Measurements from ENCODE around the gene NDUFA6. TPM values are rescaled to one million over a fixed set of nuclear protein-coding genes. Genes with fewer than 3 reads are reported as not detected.
"Not testable (repeated sequence)": the region's sequence is repeated elsewhere in the genome, so short reads cannot be mapped to it uniquely, and the experiment has no call there.

The NDUFA6 gene
- total RNA-seq, 4 donors from 2014 or later: 40.2 to 62.1 (median 48.0) TPM

GRCh38 chr22:42134100-42135020 lies 43.8 kb upstream of the NDUFA6 start:
- peaks cover 8% of the 10 kb centered on the region for H3K36me3 ChIP-seq
- peaks cover 3% of the 10 kb centered on the region for H3K4me1 ChIP-seq
- 57% methylated on average over 22 of the region's 24 CpGs for WGBS
- peak in 1 of 2 donors; percentile 56 for DNase-seq (ENCODE audit: low spot score in 2 of 2)
- TF ChIP-seq POLR2A (IDR thresholded peaks at IDR 0.05) (no peak), POLR2AphosphoS5 (IDR thresholded peaks at IDR 0.05) (no peak), EP300 (IDR thresholded peaks at IDR 0.05) (no peak)
- TF ChIP-seq, protein P1, sequence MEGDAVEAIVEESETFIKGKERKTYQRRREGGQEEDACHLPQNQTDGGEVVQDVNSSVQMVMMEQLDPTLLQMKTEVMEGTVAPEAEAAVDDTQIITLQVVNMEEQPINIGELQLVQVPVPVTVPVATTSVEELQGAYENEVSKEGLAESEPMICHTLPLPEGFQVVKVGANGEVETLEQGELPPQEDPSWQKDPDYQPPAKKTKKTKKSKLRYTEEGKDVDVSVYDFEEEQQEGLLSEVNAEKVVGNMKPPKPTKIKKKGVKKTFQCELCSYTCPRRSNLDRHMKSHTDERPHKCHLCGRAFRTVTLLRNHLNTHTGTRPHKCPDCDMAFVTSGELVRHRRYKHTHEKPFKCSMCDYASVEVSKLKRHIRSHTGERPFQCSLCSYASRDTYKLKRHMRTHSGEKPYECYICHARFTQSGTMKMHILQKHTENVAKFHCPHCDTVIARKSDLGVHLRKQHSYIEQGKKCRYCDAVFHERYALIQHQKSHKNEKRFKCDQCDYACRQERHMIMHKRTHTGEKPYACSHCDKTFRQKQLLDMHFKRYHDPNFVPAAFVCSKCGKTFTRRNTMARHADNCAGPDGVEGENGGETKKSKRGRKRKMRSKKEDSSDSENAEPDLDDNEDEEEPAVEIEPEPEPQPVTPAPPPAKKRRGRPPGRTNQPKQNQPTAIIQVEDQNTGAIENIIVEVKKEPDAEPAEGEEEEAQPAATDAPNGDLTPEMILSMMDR (IDR thresholded peaks at IDR 0.05): no peak
- H3K27me3 ChIP-seq: no peaks in the 10 kb centered on the region
- H3K9me3 ChIP-seq: no peaks in the 10 kb centered on the region
- H3K27ac ChIP-seq: no peak overlapping the region
- peak overlapping the region; percentile 5 for H3K4me3 ChIP-seq

DNA sequence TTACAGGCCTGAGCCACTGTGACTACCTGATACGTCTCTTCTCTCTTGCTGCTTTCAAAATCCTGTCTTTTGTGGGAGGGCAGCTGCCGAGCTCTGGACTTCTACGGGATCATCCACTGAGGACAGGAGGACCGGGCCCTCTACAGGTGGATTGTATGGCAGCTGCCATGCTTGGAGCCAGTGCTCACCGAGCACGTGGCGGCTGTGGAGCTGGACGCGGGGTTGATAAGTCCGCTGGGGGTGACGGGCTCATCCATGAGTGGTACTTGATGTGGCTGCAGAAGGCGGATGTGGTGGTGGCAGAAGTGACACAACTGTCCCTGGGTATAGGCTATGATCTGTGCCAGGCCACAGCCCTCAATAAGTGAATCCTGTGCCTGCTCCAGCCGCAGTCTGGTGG lies 41.9 kb upstream of the NDUFA6 start:
- Histone ChIP-seq H3K9me3 (no peaks in the 10 kb centered on the region), H3K4me3 (no peak overlapping the region), H3K4me1 (peaks cover 6% of the 10 kb centered on the region), H3K27ac (no peak overlapping the region), H3K27me3 (no peaks in the 10 kb centered on the region), H3K36me3 (no peaks in the 10 kb centered on the region)
- peak; percentile 56 to 61 for DNase-seq (ENCODE audit: low spot score in 2 of 2)
- WGBS: 95% methylated on average over 12 of the region's 13 CpGs
- TF ChIP-seq, protein P1 (IDR thresholded peaks at IDR 0.05): no peak
- no peak for TF ChIP-seq POLR2A (IDR thresholded peaks at IDR 0.05)
- no peak for TF ChIP-seq POLR2AphosphoS5 (IDR thresholded peaks at IDR 0.05)
- no peak for TF ChIP-seq EP300 (IDR thresholded peaks at IDR 0.05)

GRCh38 chr22:42131562-42131961 lies 41.0 kb upstream of the NDUFA6 start:
- Histone ChIP-seq H3K27ac (no peak overlapping the region), H3K4me3 (no peak overlapping the region), H3K27me3 (no peaks in the 10 kb centered on the region), H3K36me3 (no peaks in the 10 kb centered on the region), H3K9me3 (no peaks in the 10 kb centered on the region), H3K4me1 (peaks cover 6% of the 10 kb centered on the region)
- DNase-seq (ENCODE audit: low spot score in 2 of 2): peak in 1 of 2 donors; percentile 46
- TF ChIP-seq EP300 (IDR thresholded peaks at IDR 0.05): no peak
- TF ChIP-seq, protein P1 (IDR thresholded peaks at IDR 0.05): no peak
- no peak for TF ChIP-seq POLR2AphosphoS5 (IDR thresholded peaks at IDR 0.05)
- no peak for TF ChIP-seq POLR2A (IDR thresholded peaks at IDR 0.05)
- 79% methylated on average over 8 of the region's 8 CpGs for WGBS

GRCh38 chr22:42130639-42131431 lies 40.3 kb upstream of the NDUFA6 start, which contains the start of gene CYP2D6:
CYP2D6 (minus strand) TSS chr22:42130810; CDS start chr22:42130791, 19 bp downstream.
- not testable (repeated sequence) for H3K4me1 ChIP-seq, H3K27me3 ChIP-seq, H3K36me3 ChIP-seq, H3K4me3 ChIP-seq, H3K27ac ChIP-seq, H3K9me3 ChIP-seq
- peak in 1 of 2 donors; percentile 65 for DNase-seq (ENCODE audit: low spot score in 2 of 2)
- 72% methylated on average over 3 of the region's 14 CpGs for WGBS

GRCh38 chr22:42130182-42130581 lies 39.6 kb upstream of the NDUFA6 start:
- not testable (repeated sequence) for H3K27ac ChIP-seq; DNase-seq (ENCODE audit: low spot score in 2 of 2); H3K36me3 ChIP-seq; H3K4me3 ChIP-seq; H3K9me3 ChIP-seq; H3K4me1 ChIP-seq; H3K27me3 ChIP-seq
- 9% methylated on average over 1 of the region's 7 CpGs for WGBS

- H3K4me3 ChIP-seq, H3K4me1 ChIP-seq, H3K27ac ChIP-seq, H3K9me3 ChIP-seq, H3K27me3 ChIP-seq, H3K36me3 ChIP-seq: not testable (repeated sequence)
- 73% methylated on average over 29 of the region's 65 CpGs for WGBS
- peak in 1 of 2 donors; percentile 72 for DNase-seq (ENCODE audit: low spot score in 2 of 2)
Observed at GRCh38 chr22:42128776-42129694, 38.5 kb upstream of the NDUFA6 start.

GRCh38 chr22:42128007-42128406 lies 37.4 kb upstream of the NDUFA6 start:
- not testable (repeated sequence) for H3K27me3 ChIP-seq
- WGBS: 75% methylated on average over 7 of the region's 13 CpGs

More at GRCh38 chr22:42128007-42128406, 37.4 kb upstream of the NDUFA6 start:
- not testable (repeated sequence) for H3K9me3 ChIP-seq, H3K27ac ChIP-seq, H3K4me3 ChIP-seq, H3K4me1 ChIP-seq, H3K36me3 ChIP-seq
- peak in 1 of 2 donors; percentile 37 for DNase-seq (ENCODE audit: low spot score in 2 of 2)

Data from suprapubic skin (tissue), 4 donors.